ENCODE data around the gene EIF1AD. TPM values are rescaled to one million over a fixed set of nuclear protein-coding genes. Genes with fewer than 3 reads are reported as not detected.

The EIF1AD gene
- total and polyA plus RNA-seq, 2 of the 8 experiments (the other 6 are each of a cell fraction or from before 2014, with no cell fraction given), result 32.6 to 39.9 TPM

GRCh38 chr11:66044757-66045156, 42.8 kb upstream of the EIF1AD start (continued):
- TF ChIP-seq CHD1 (IDR thresholded peaks at IDR 0.05; ENCODE audit: low read depth, low read length), result no peak
- TF ChIP-seq CREB1 (IDR thresholded peaks at IDR 0.05), result no peak
- TF ChIP-seq BRCA1 (IDR thresholded peaks at IDR 0.05; ENCODE audit: low read depth, low read length), result no peak
- TF ChIP-seq JUND (IDR thresholded peaks at IDR 0.05; ENCODE audit: low read length), result no peak
- TF ChIP-seq TAF1 (IDR thresholded peaks at IDR 0.05; ENCODE audit: low read depth, low read length), result no peak
- TF ChIP-seq SIX5 (IDR thresholded peaks at IDR 0.05; ENCODE audit: low read depth, low read length), result no peak
- no peak for TF ChIP-seq SRF (IDR thresholded peaks at IDR 0.05; ENCODE audit: low read depth, low read length)
- no peak for TF ChIP-seq TEAD4 (IDR thresholded peaks at IDR 0.05; ENCODE audit: low read depth, low read length)
- TF ChIP-seq CHD7 (IDR thresholded peaks at IDR 0.05; ENCODE audit: insufficient replicate concordance, low read length), result no peak
- TF ChIP-seq CEBPB (IDR thresholded peaks at IDR 0.05; ENCODE audit: low read depth, low read length), result no peak
- TF ChIP-seq EP300 (IDR thresholded peaks at IDR 0.05; ENCODE audit: borderline replicate concordance in 1 of 2, low read depth in 2 of 2, low read length in 2 of 2), result no peak
- TF ChIP-seq RNF2 (IDR thresholded peaks at IDR 0.05; ENCODE audit: borderline replicate concordance, low read depth, low read length, missing control alignments, poor library complexity, severe bottlenecking), result no peak

Measured in H1 (cell line).